Measurements from ENCODE around the gene ZWILCH. TPM values are rescaled to one million over a fixed set of nuclear protein-coding genes. Genes with fewer than 3 reads are reported as not detected.

ZWILCH gene
- total RNA-seq, 2 donors from 2014 or later: 3.0 to 8.4 TPM

- ATAC-seq (ENCODE audit: insufficient number of reproducible peaks, low FRiP score, low read depth) (no peak), DNase-seq (ENCODE audit: low spot score) (no peak)
- H3K9me3 ChIP-seq: no peaks in the 10 kb centered on the region
- peaks cover 0 to 12% of the 10 kb centered on the region in 2 donors for H3K4me1 ChIP-seq (ENCODE audit: control insufficient read depth in 1 of 2, low read depth in 2 of 2)
- H3K4me3 ChIP-seq: no peak overlapping the region
- no peak for TF ChIP-seq CTCF (IDR thresholded peaks at IDR 0.05)
- peaks cover 57% of the 10 kb centered on the region for H3K36me3 ChIP-seq
- H3K27ac ChIP-seq: no peak overlapping the region
- no peaks in the 10 kb centered on the region for H3K27me3 ChIP-seq (replicated peaks; ENCODE audit: insufficient read depth)
Observed at GRCh38 chr15:66489179-66489791, 15.8 kb upstream of the ZWILCH start.

GRCh38 chr15:66491846-66492245 is 13.3 kb upstream of the ZWILCH start:
- peaks cover 4 to 20% of the 10 kb centered on the region in 2 donors for H3K4me1 ChIP-seq (ENCODE audit: control insufficient read depth in 1 of 2, low read depth in 2 of 2)
- H3K27ac ChIP-seq: no peak overlapping the region
- no peak overlapping the region for H3K4me3 ChIP-seq
- no peaks in the 10 kb centered on the region for H3K9me3 ChIP-seq
- H3K27me3 ChIP-seq (replicated peaks; ENCODE audit: insufficient read depth): no peaks in the 10 kb centered on the region
- DNase-seq (ENCODE audit: low spot score): no peak
- no peak for TF ChIP-seq CTCF (IDR thresholded peaks at IDR 0.05)
- ATAC-seq (ENCODE audit: insufficient number of reproducible peaks, low FRiP score, low read depth): no peak
- H3K36me3 ChIP-seq: peaks cover 42% of the 10 kb centered on the region

- TF ChIP-seq CTCF (IDR thresholded peaks at IDR 0.05): no peak
- DNase-seq (ENCODE audit: low spot score) (no peak), ATAC-seq (ENCODE audit: insufficient number of reproducible peaks, low FRiP score, low read depth) (no peak)
- Histone ChIP-seq H3K4me3 (no peak overlapping the region), H3K36me3 (peaks cover 31% of the 10 kb centered on the region), H3K27ac (no peak overlapping the region), H3K27me3 (replicated peaks; ENCODE audit: insufficient read depth) (no peaks in the 10 kb centered on the region), H3K9me3 (no peaks in the 10 kb centered on the region), H3K4me1 (ENCODE audit: control insufficient read depth in 1 of 2, low read depth in 2 of 2) (peaks cover 5 to 22% of the 10 kb centered on the region in 2 donors)
Observed at GRCh38 chr15:66494262-66494661, 10.9 kb upstream of the ZWILCH start.

GRCh38 chr15:66496951-66497501 is 8.1 kb upstream of the ZWILCH start:
- H3K36me3 ChIP-seq: peaks cover 33% of the 10 kb centered on the region
- no peak for ATAC-seq (ENCODE audit: insufficient number of reproducible peaks, low FRiP score, low read depth)

More at GRCh38 chr15:66496951-66497501, 8.1 kb upstream of the ZWILCH start:
- Histone ChIP-seq H3K27ac (peak overlapping the region; percentile 79 to 84), H3K4me3 (peak overlapping the region; percentile 85), H3K9me3 (no peaks in the 10 kb centered on the region), H3K27me3 (replicated peaks; ENCODE audit: insufficient read depth) (no peaks in the 10 kb centered on the region), H3K4me1 (ENCODE audit: control insufficient read depth in 1 of 2, low read depth in 2 of 2) (peaks cover 5 to 16% of the 10 kb centered on the region in 2 donors)
- DNase-seq (ENCODE audit: low spot score): no peak
- TF ChIP-seq CTCF (IDR thresholded peaks at IDR 0.05): no peak
